ENCODE measurements around the gene MATCAP1. TPM values are rescaled to one million over a fixed set of nuclear protein-coding genes. Genes with fewer than 3 reads are reported as not detected.

The MATCAP1 gene
- total and polyA plus RNA-seq, 2 of the 13 experiments (the other 11 are each of a cell fraction or from before 2014, with no cell fraction given), result 11.2 to 24.5 TPM

GRCh38 chr16:67170949-67171649, 12.7 kb downstream of the MATCAP1 start (continued):
- no peak for TF ChIP-seq KIAA2018 (CRISPR knock-in tag; IDR thresholded peaks at IDR 0.05; ENCODE audit: borderline replicate concordance)
- TF ChIP-seq GATAD1 (CRISPR knock-in tag; IDR thresholded peaks at IDR 0.05), result peak; percentile 42; the same call in 1 of the 2 replicates
- no peak for TF ChIP-seq ZNF468 (CRISPR knock-in tag; IDR thresholded peaks at IDR 0.05)
- no peak for TF ChIP-seq HNRNPH1 (optimal IDR thresholded peaks at IDR 0.05; ENCODE audit: low read depth, low read length)
- TF ChIP-seq KDM5B (CRISPR knock-in tag; IDR thresholded peaks at IDR 0.05; ENCODE audit: borderline replicate concordance), result 0 out of 2 replicates have a peak, but pooled peaks have one; percentile 25
- 0 out of 2 replicates have a peak, but pooled peaks have one; percentile 20 for TF ChIP-seq ZNF543 (CRISPR knock-in tag; IDR thresholded peaks at IDR 0.05)
- 0 out of 2 replicates have a peak, but pooled peaks have one; percentile 45 for TF ChIP-seq IRF1 (CRISPR knock-in tag; IDR thresholded peaks at IDR 0.05; ENCODE audit: low read depth)
- TF ChIP-seq ZNF724P (CRISPR knock-in tag; IDR thresholded peaks at IDR 0.05; ENCODE audit: borderline replicate concordance), result peak; percentile 68; the same call in 1 of the 2 replicates
- TF ChIP-seq ZNF263 (CRISPR knock-in tag; IDR thresholded peaks at IDR 0.05), result peak; percentile 55; the same call in 1 of the 2 replicates
- 0 out of 2 replicates have a peak, but pooled peaks have one; percentile 35 for TF ChIP-seq GTF3A (CRISPR knock-in tag; conservative IDR thresholded peaks at IDR 0.05)
- peak; percentile 67; the same call in 1 of the 2 replicates for TF ChIP-seq ZNF746 (CRISPR knock-in tag; IDR thresholded peaks at IDR 0.05)
- TF ChIP-seq NPAS2 (CRISPR knock-in tag; IDR thresholded peaks at IDR 0.05; ENCODE audit: borderline replicate concordance), result no peak
- TF ChIP-seq, protein P1, sequence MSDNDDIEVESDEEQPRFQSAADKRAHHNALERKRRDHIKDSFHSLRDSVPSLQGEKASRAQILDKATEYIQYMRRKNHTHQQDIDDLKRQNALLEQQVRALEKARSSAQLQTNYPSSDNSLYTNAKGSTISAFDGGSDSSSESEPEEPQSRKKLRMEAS (IDR thresholded peaks at IDR 0.05), result peak; percentile 16; the same call in 1 of the 2 replicates
- TF ChIP-seq ZNF205 (CRISPR knock-in tag; IDR thresholded peaks at IDR 0.05), result peak; percentile 35; the same call in 1 of the 2 replicates
- TF ChIP-seq ZMAT3 (CRISPR knock-in tag; conservative IDR thresholded peaks at IDR 0.05), result peak; percentile 58; the same call in 1 of the 2 replicates
- peak; percentile 61; the same call in 1 of the 2 replicates for TF ChIP-seq ZNF276 (CRISPR knock-in tag; IDR thresholded peaks at IDR 0.05; ENCODE audit: low read depth)
- no peak for TF ChIP-seq U2AF1 (optimal IDR thresholded peaks at IDR 0.05; ENCODE audit: low read depth, low read length)
- peak; percentile 2 for TF ChIP-seq NFYC (CRISPR knock-in tag; IDR thresholded peaks at IDR 0.05)

Data from HepG2 (cell line).